Stimulated activated CD8-positive, alpha-beta memory T cell treated with anti-CD3 and anti-CD28 coated beads, Interleukin-4, amount 100 ng/mL, for 48 hours (primary cell): ENCODE data around the gene AP5S1.
"Not testable (repeated sequence)": the region's sequence is repeated elsewhere in the genome, so short reads cannot be mapped to it uniquely, and the experiment has no call there.

Experiments used
- DNase-seq: peaks from one replicate; pipeline ENCODE4 v3.0.0-alpha.2; 2020

The AP5S1 gene

GRCh38 chr20:3820048-3820900 is at the start of gene AP5S1:
AP5S1 (plus strand) TSS chr20:3820547; CDS start chr20:3822118, 1,571 bp downstream.
- peak; percentile 97 for DNase-seq

- no peak for DNase-seq
Measured at GRCh38 chr20:3771552-3772058, 48.7 kb upstream of the AP5S1 start.

GRCh38 chr20:3775457-3776108 is 44.8 kb upstream of the AP5S1 start:
- no peak for DNase-seq

- no peak for DNase-seq
Measured at GRCh38 chr20:3777381-3777715, 43.0 kb upstream of the AP5S1 start.

GRCh38 chr20:3777716-3778629 is 42.4 kb upstream of the AP5S1 start:
- peak; percentile 77 for DNase-seq

GRCh38 chr20:3778976-3779375 is 41.4 kb upstream of the AP5S1 start:
- no peak for DNase-seq

GRCh38 chr20:3781153-3781910 is 39.0 kb upstream of the AP5S1 start, which contains the start of gene SPEF1:
SPEF1 (minus strand) TSS chr20:3781448; CDS start chr20:3781287, 161 bp downstream.
- peak; percentile 59 for DNase-seq

- DNase-seq, result no peak
Measured at GRCh38 chr20:3782597-3782996, 37.8 kb upstream of the AP5S1 start.

GRCh38 chr20:3783068-3783489 is 37.3 kb upstream of the AP5S1 start:
- DNase-seq, result no peak

GRCh38 chr20:3783511-3784195 is 36.7 kb upstream of the AP5S1 start:
- no peak for DNase-seq

GRCh38 chr20:3784216-3784853 is 36.0 kb upstream of the AP5S1 start:
- DNase-seq, result no peak

- no peak for DNase-seq
Measured at GRCh38 chr20:3784863-3785239, 35.5 kb upstream of the AP5S1 start.

- no peak for DNase-seq
Measured at GRCh38 chr20:3785240-3786125, 34.9 kb upstream of the AP5S1 start.

- peak; percentile 65 for DNase-seq
Measured at GRCh38 chr20:3786126-3786484, 34.2 kb upstream of the AP5S1 start.

- peak; percentile 94 for DNase-seq
Measured at GRCh38 chr20:3786665-3787323, 33.6 kb upstream of the AP5S1 start, which contains the start of gene CENPB. CENPB (minus strand) TSS chr20:3786740; CDS start chr20:3786483, 257 bp downstream.

GRCh38 chr20:3787324-3788014 is 32.9 kb upstream of the AP5S1 start:
- no peak for DNase-seq

GRCh38 chr20:3788685-3789155 is 31.6 kb upstream of the AP5S1 start:
- DNase-seq, result no peak

GRCh38 chr20:3789201-3789600 is 31.1 kb upstream of the AP5S1 start:
- DNase-seq, result not testable (repeated sequence)

GRCh38 chr20:3794168-3794567 is 26.2 kb upstream of the AP5S1 start:
- not testable (repeated sequence) for DNase-seq
